Measurements from ENCODE around the gene MED25.

Gene MED25

GRCh38 chr19:49875177-49875576, 57.1 kb downstream of the MED25 start:
- ATAC-seq, result no peak

- ATAC-seq, result no peak
Measured at GRCh38 chr19:49875857-49876421, 57.9 kb downstream of the MED25 start.

- peak; percentile 55 to 60 for ATAC-seq
Measured at GRCh38 chr19:49876422-49877019, 58.4 kb downstream of the MED25 start.

GRCh38 chr19:49877020-49877878, 59.2 kb downstream of the MED25 start, which contains the start of the genes AKT1S1 and TBC1D17:
AKT1S1 (minus strand) TSS chr19:49877355; CDS start chr19:49873295, 4,060 bp downstream.
TBC1D17 (plus strand) TSS chr19:49877702; CDS start chr19:49877724, 22 bp downstream.
- ATAC-seq, result peak; percentile 70 to 75

GRCh38 chr19:49877879-49878743, 60.0 kb downstream of the MED25 start:
- ATAC-seq, result peak; percentile 70 to 72

- no peak for ATAC-seq
Measured at GRCh38 chr19:49878744-49879070, 60.6 kb downstream of the MED25 start.

- ATAC-seq, result no peak
Measured at GRCh38 chr19:49879243-49879963, 61.3 kb downstream of the MED25 start.

- no peak for ATAC-seq
Measured at GRCh38 chr19:49880162-49880869, 62.2 kb downstream of the MED25 start.

GRCh38 chr19:49881186-49881585, 63.1 kb downstream of the MED25 start:
- ATAC-seq, result no peak

GRCh38 chr19:49881672-49882394, 63.7 kb downstream of the MED25 start:
- no peak for ATAC-seq

- ATAC-seq, result no peak
Measured at GRCh38 chr19:49882643-49883042, 64.6 kb downstream of the MED25 start.

GRCh38 chr19:49883094-49883493, 65.0 kb downstream of the MED25 start:
- ATAC-seq, result no peak

GRCh38 chr19:49884109-49884508, 66.0 kb downstream of the MED25 start:
- ATAC-seq, result no peak

- no peak for ATAC-seq
Measured at GRCh38 chr19:49884760-49885159, 66.7 kb downstream of the MED25 start.

All from activated CD4-positive, CD25-positive, alpha-beta regulatory T cell treated with anti-CD3 and anti-CD28 coated beads, Interleukin-2, amount 50 U/mL, for 24 hours (primary cell).